Renal pelvis (tissue), 4 donors: Measurements from ENCODE around the gene MAN1A2. TPM values are rescaled to one million over a fixed set of nuclear protein-coding genes. Genes with fewer than 3 reads are reported as not detected.
"Not testable (repeated sequence)": the region's sequence is repeated elsewhere in the genome, so short reads cannot be mapped to it uniquely, and the experiment has no call there.

ENCODE experiments used
- DNase-seq: peaks from one replicate; pipeline ENCODE4 v3.0.0-alpha.2; 2013
- polyA plus RNA-seq, 3 donors: library from polyadenylated mRNA; unstranded; fragments of 120-200 nt; gene quantifications; one replicate each; pipeline ENCODE4 v1.2.1, GENCODE V29; 2013; ENCODE audit not compliant: insufficient read length in 3 of 3

MAN1A2 gene
- polyA plus RNA-seq, 3 donors: 38.9 to 48.8 (median 43.3) TPM

- DNase-seq: not testable (repeated sequence)
Observed at GRCh38 chr1:117352695-117353094, 14.6 kb upstream of the MAN1A2 start.

- not testable (repeated sequence) for DNase-seq
Observed at GRCh38 chr1:117357833-117358603, 9.2 kb upstream of the MAN1A2 start.

- DNase-seq: not testable (repeated sequence)
Observed at GRCh38 chr1:117358604-117358887, 8.7 kb upstream of the MAN1A2 start.

GRCh38 chr1:117359561-117360289 is 7.5 kb upstream of the MAN1A2 start:
- no peak for DNase-seq

- no peak for DNase-seq
Observed at GRCh38 chr1:117362986-117363385, 4.3 kb upstream of the MAN1A2 start.

- DNase-seq: no peak
Observed at GRCh38 chr1:117363571-117364048, 3.6 kb upstream of the MAN1A2 start.

- no peak for DNase-seq
Observed at GRCh38 chr1:117364240-117364639, 3.0 kb upstream of the MAN1A2 start.

- no peak for DNase-seq
Observed at GRCh38 chr1:117365350-117366176, 1.7 kb upstream of the MAN1A2 start.

GRCh38 chr1:117366177-117367045 is 838 bp upstream of the MAN1A2 start:
- peak; percentile 86 for DNase-seq

- DNase-seq: no peak
Observed at GRCh38 chr1:117368116-117369108, 1.2 kb downstream of the MAN1A2 start.

GRCh38 chr1:117370071-117370470 is 2.8 kb downstream of the MAN1A2 start:
- DNase-seq: no peak

- DNase-seq: no peak
Observed at GRCh38 chr1:117370509-117370908, 3.3 kb downstream of the MAN1A2 start.

GRCh38 chr1:117371441-117372151 is 4.3 kb downstream of the MAN1A2 start:
- DNase-seq: no peak

- no peak for DNase-seq
Observed at GRCh38 chr1:117372863-117373412, 5.7 kb downstream of the MAN1A2 start.

GRCh38 chr1:117373932-117374331 is 6.7 kb downstream of the MAN1A2 start:
- DNase-seq: no peak

- DNase-seq: no peak
Observed at GRCh38 chr1:117375327-117375726, 8.1 kb downstream of the MAN1A2 start.

GRCh38 chr1:117387060-117387633 is 19.9 kb downstream of the MAN1A2 start:
- DNase-seq: no peak

- DNase-seq: no peak
Observed at GRCh38 chr1:117388328-117388727, 21.1 kb downstream of the MAN1A2 start.

- peak; percentile 16 for DNase-seq
Observed at GRCh38 chr1:117389284-117389683, 22.0 kb downstream of the MAN1A2 start.
